ENCODE measurements around the gene TRPV3. TPM values are rescaled to one million over a fixed set of nuclear protein-coding genes. Genes with fewer than 3 reads are reported as not detected.

Gene TRPV3
- total RNA-seq, 1 experiment from 2014 or later, result 0.35 TPM

DNA sequence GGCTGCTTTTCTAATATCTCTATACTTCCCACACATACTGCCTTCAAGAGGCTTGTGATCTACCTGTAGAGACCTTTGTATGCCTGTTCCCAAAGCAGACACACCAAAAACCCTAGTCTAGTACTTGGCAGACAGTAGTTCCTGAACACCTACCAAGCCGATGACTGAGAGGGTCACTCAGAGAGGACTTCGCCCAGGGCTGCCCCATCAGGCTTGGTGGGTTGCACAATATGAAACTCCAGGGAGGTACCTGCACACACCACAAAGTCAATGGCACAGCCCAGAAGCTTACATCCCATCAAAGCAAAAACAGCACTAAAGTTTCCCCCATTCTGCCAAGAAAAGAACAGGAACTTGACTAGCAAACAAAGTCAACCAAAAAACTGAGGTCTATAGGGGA lies 51.6 kb downstream of the TRPV3 start (continued):
- TF ChIP-seq, protein P1, sequence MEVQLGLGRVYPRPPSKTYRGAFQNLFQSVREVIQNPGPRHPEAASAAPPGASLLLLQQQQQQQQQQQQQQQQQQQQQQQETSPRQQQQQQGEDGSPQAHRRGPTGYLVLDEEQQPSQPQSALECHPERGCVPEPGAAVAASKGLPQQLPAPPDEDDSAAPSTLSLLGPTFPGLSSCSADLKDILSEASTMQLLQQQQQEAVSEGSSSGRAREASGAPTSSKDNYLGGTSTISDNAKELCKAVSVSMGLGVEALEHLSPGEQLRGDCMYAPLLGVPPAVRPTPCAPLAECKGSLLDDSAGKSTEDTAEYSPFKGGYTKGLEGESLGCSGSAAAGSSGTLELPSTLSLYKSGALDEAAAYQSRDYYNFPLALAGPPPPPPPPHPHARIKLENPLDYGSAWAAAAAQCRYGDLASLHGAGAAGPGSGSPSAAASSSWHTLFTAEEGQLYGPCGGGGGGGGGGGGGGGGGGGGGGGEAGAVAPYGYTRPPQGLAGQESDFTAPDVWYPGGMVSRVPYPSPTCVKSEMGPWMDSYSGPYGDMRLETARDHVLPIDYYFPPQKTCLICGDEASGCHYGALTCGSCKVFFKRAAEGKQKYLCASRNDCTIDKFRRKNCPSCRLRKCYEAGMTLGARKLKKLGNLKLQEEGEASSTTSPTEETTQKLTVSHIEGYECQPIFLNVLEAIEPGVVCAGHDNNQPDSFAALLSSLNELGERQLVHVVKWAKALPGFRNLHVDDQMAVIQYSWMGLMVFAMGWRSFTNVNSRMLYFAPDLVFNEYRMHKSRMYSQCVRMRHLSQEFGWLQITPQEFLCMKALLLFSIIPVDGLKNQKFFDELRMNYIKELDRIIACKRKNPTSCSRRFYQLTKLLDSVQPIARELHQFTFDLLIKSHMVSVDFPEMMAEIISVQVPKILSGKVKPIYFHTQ (CRISPR knock-in tag; IDR thresholded peaks at IDR 0.05), result no peak

DNA sequence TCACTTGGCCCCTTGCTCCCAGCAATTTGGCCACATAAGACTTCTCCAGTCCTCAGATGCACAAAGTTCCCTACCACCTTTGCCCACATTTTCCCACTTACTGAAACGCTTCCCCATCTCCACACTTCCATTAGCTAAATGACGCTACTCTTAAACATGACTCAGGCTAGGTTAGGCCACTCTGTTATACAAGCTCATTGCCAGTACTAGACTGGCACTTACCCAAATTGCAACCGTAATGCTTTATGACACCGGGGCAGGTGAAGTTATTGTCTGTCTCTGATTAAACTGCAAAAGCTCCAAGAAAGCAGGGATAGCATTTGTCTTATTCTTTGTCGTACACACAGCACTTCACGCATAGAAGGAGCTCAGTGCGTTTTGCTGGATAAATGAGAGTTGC lies 52.6 kb downstream of the TRPV3 start:
- Mint-ChIP-seq H3K27me3 (ENCODE audit: low read depth) (peaks cover 3% of the 10 kb centered on the region; the same call in 1 of the 2 replicates), H3K4me3 (no peak overlapping the region), H3K9me3 (peaks cover 14% of the 10 kb centered on the region), H3K36me3 (peaks cover 14% of the 10 kb centered on the region), H3K4me1 (peaks cover 15% of the 10 kb centered on the region), H3K27ac (no peak overlapping the region)
- ChIA-PET POLR2A (no interaction called here), CTCF (no interaction called here)
- ATAC-seq (no peak), DNase-seq (ENCODE audit: low spot score) (no peak)
- TF ChIP-seq, protein P2, sequence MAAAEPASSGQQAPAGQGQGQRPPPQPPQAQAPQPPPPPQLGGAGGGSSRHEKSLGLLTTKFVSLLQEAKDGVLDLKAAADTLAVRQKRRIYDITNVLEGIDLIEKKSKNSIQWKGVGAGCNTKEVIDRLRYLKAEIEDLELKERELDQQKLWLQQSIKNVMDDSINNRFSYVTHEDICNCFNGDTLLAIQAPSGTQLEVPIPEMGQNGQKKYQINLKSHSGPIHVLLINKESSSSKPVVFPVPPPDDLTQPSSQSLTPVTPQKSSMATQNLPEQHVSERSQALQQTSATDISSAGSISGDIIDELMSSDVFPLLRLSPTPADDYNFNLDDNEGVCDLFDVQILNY (CRISPR knock-in tag; IDR thresholded peaks at IDR 0.05), result no peak

DNA sequence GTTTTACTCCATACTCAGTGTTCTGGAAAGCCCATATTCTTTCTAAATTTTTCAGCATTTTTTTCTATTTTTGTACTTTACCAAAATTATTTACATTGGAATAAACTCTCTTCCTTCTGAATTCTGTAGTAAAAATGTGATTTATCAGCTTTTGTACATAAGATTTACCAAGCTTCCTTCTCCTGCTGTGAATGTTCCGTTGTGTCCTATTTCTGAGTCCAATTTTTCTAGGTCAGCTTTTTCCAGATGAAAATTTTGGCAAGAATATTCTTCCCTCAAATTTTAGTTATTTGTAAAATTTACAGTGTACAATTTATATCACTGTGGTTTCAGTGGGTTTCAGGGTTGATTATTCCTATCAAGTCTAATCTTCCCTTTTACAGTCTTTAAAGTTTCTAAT lies 54.3 kb downstream of the TRPV3 start:
- CTCF ChIA-PET, result no interaction called here
- ATAC-seq (no peak), DNase-seq (ENCODE audit: low spot score) (no peak)
- H3K4me1 Mint-ChIP-seq, result peaks cover 17% of the 10 kb centered on the region
- H3K4me3 Mint-ChIP-seq, result no peak overlapping the region
- H3K27me3 Mint-ChIP-seq (ENCODE audit: low read depth), result no peaks in the 10 kb centered on the region
- peaks cover 16% of the 10 kb centered on the region for H3K36me3 Mint-ChIP-seq
- peaks cover 9% of the 10 kb centered on the region for H3K9me3 Mint-ChIP-seq
- TF ChIP-seq ZNF263 (CRISPR knock-in tag; IDR thresholded peaks at IDR 0.05; ENCODE audit: low read depth) (no peak), SMAD3 (CRISPR knock-in tag; IDR thresholded peaks at IDR 0.05; ENCODE audit: borderline replicate concordance) (no peak), NR2C2 (CRISPR knock-in tag; IDR thresholded peaks at IDR 0.05) (no peak), ETV6 (CRISPR knock-in tag; IDR thresholded peaks at IDR 0.05) (no peak), SP1 (CRISPR knock-in tag; conservative IDR thresholded peaks at IDR 0.05) (no peak), EMX1 (CRISPR knock-in tag; IDR thresholded peaks at IDR 0.05) (no peak), TEAD4 (CRISPR knock-in tag; IDR thresholded peaks at IDR 0.05) (no peak), FOXK1 (CRISPR knock-in tag; IDR thresholded peaks at IDR 0.05) (no peak), GRHL2 (CRISPR knock-in tag; IDR thresholded peaks at IDR 0.05; ENCODE audit: insufficient replicate concordance, severe bottlenecking) (no peak), RELA (CRISPR knock-in tag; IDR thresholded peaks at IDR 0.05; ENCODE audit: borderline replicate concordance) (no peak), GTF2I (CRISPR knock-in tag; conservative IDR thresholded peaks at IDR 0.05) (no peak)
- TF ChIP-seq, protein P3, sequence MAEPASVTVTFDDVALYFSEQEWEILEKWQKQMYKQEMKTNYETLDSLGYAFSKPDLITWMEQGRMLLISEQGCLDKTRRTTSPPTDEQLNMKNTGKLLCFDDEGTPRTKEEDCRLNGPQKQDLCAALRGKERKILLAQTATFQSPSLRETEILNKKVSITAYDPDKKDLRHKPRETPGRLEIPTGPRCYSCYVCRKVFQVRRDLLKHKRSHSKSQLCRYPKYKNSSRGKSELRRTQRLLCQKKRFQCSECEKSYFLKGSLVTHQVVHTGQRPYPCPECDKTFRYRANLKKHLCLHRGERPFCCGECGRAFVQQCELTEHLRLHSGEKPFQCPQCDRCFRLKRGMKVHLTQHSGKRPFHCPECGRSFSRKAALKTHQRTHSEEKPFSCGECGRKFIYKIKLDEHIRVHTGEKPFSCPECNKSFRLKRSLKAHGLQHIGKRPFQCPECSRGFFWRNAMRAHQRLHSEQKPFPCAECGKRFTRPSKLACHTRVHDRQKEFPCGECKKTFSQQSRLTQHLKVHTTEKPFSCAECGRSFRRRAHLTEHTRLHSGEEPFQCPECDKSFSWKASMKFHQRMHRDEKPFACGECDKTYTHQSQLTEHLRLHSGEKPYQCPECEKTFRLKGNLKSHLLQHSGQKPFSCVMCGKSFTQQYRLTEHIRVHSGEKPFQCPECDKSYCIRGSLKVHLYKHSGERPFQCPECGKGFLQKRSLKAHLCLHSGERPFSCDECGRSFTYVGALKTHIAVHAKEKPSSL (CRISPR knock-in tag; conservative IDR thresholded peaks at IDR 0.05), result no peak
- TF ChIP-seq, protein P4, sequence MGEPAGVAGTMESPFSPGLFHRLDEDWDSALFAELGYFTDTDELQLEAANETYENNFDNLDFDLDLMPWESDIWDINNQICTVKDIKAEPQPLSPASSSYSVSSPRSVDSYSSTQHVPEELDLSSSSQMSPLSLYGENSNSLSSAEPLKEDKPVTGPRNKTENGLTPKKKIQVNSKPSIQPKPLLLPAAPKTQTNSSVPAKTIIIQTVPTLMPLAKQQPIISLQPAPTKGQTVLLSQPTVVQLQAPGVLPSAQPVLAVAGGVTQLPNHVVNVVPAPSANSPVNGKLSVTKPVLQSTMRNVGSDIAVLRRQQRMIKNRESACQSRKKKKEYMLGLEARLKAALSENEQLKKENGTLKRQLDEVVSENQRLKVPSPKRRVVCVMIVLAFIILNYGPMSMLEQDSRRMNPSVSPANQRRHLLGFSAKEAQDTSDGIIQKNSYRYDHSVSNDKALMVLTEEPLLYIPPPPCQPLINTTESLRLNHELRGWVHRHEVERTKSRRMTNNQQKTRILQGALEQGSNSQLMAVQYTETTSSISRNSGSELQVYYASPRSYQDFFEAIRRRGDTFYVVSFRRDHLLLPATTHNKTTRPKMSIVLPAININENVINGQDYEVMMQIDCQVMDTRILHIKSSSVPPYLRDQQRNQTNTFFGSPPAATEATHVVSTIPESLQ (CRISPR knock-in tag; IDR thresholded peaks at IDR 0.05), result no peak
- TF ChIP-seq, protein P5, sequence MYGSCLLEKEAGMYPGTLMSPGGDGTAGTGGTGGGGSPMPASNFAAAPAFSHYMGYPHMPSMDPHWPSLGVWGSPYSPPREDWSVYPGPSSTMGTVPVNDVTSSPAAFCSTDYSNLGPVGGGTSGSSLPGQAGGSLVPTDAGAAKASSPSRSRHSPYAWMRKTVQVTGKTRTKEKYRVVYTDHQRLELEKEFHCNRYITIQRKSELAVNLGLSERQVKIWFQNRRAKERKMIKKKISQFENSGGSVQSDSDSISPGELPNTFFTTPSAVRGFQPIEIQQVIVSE (CRISPR knock-in tag; IDR thresholded peaks at IDR 0.05; ENCODE audit: borderline replicate concordance), result no peak
- TF ChIP-seq, protein P6, sequence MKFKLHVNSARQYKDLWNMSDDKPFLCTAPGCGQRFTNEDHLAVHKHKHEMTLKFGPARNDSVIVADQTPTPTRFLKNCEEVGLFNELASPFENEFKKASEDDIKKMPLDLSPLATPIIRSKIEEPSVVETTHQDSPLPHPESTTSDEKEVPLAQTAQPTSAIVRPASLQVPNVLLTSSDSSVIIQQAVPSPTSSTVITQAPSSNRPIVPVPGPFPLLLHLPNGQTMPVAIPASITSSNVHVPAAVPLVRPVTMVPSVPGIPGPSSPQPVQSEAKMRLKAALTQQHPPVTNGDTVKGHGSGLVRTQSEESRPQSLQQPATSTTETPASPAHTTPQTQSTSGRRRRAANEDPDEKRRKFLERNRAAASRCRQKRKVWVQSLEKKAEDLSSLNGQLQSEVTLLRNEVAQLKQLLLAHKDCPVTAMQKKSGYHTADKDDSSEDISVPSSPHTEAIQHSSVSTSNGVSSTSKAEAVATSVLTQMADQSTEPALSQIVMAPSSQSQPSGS (CRISPR knock-in tag; IDR thresholded peaks at IDR 0.05; ENCODE audit: borderline replicate concordance, low read depth), result no peak
- TF ChIP-seq, protein P2 (CRISPR knock-in tag; IDR thresholded peaks at IDR 0.05), result no peak
- no peak overlapping the region for H3K27ac Mint-ChIP-seq
- POLR2A ChIA-PET, result no interaction called here
